Gastroesophageal sphincter (tissue), 3 donors: ENCODE results near the gene PTPRD.

ENCODE experiments used
- EP300 ChIP-seq: sonication (generic); formaldehyde crosslinking; IDR thresholded peaks from one replicate; pipeline ENCODE4 v1.6.1; 2017; ENCODE audit warnings: antibody characterized with exemption, mild to moderate bottlenecking
- POLR2A ChIP-seq, 2 donors: fragments of 450-650 bp; IDR thresholded peaks; one replicate each; pipeline ENCODE4 v1.6.1; 2017; ENCODE audit warnings: antibody characterized with exemption in 2 of 2, mild to moderate bottlenecking in 2 of 2, moderate library complexity in 1 of 2
- TF ChIP-seq, protein P1 (sequence below), 4 experiments: fragments of 200-600 bp in 2 of 4; fragments of 450-650 bp in 2 of 4; sonication (generic) in 1 of 4; IDR thresholded peaks; one replicate each; pipeline ENCODE4 v1.5.1; 2017 to 2019; ENCODE audit warnings: antibody characterized with exemption in 4 of 4, mild to moderate bottlenecking in 2 of 4, moderate library complexity in 2 of 4

DNA sequence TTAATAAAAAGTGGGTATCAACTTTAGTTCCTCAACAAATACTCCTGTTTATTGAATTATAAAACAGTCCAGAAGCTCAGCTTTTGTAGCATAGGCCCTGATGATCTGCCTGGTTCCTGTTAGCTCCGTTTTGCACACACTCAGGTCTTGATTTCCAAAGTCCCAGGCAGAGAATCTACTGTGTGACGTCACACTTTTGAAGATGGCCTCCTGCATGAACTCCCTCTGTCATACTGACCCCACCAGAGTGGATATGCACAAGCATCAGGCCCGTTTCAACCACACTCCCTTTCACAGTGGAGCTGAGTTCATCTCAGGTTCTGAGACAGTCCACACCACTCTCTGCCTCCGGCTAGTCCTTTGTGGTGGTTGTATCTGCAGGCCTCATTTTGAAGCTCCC, 353.1 kb downstream of the PTPRD start:
- TF ChIP-seq POLR2A (IDR thresholded peaks at IDR 0.05) (no peak), EP300 (no peak)
- TF ChIP-seq, protein P1, sequence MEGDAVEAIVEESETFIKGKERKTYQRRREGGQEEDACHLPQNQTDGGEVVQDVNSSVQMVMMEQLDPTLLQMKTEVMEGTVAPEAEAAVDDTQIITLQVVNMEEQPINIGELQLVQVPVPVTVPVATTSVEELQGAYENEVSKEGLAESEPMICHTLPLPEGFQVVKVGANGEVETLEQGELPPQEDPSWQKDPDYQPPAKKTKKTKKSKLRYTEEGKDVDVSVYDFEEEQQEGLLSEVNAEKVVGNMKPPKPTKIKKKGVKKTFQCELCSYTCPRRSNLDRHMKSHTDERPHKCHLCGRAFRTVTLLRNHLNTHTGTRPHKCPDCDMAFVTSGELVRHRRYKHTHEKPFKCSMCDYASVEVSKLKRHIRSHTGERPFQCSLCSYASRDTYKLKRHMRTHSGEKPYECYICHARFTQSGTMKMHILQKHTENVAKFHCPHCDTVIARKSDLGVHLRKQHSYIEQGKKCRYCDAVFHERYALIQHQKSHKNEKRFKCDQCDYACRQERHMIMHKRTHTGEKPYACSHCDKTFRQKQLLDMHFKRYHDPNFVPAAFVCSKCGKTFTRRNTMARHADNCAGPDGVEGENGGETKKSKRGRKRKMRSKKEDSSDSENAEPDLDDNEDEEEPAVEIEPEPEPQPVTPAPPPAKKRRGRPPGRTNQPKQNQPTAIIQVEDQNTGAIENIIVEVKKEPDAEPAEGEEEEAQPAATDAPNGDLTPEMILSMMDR (IDR thresholded peaks at IDR 0.05): no peak
